Nephron (organoid): ENCODE data around the gene PAN3.

Source experiments
- H3K27ac Mint-ChIP-seq, 3 experiments: 2 replicates each; pipeline ENCODE4 v1.8.0; 2020; ENCODE audit warnings: mixed read lengths in 3 of 3, mild to moderate bottlenecking in 2 of 3, moderate library complexity in 1 of 3
- H3K27me3 Mint-ChIP-seq: 2 replicates; pipeline ENCODE4 v1.8.0; 2021; ENCODE audit warnings: low read depth, mild to moderate bottlenecking, moderate library complexity, mixed read lengths
- H3K36me3 Mint-ChIP-seq: 2 replicates; pipeline ENCODE4 v1.8.0; 2020; ENCODE audit warnings: low read depth, mixed read lengths
- H3K4me1 Mint-ChIP-seq: 2 replicates; pipeline ENCODE4 v1.8.0; 2020; ENCODE audit warnings: mixed read lengths
- H3K4me3 Mint-ChIP-seq, 3 experiments: 2 replicates each; pipeline ENCODE4 v1.8.0; 2020; ENCODE audit warnings: mild to moderate bottlenecking in 3 of 3, mixed read lengths in 3 of 3, moderate library complexity in 2 of 3
- H3K9me3 Mint-ChIP-seq: 2 replicates; pipeline ENCODE4 v1.8.0; 2020; ENCODE audit warnings: mixed read lengths
- TF ChIP-seq, protein P1 (sequence below), 3 experiments: fragments of 200-600 bp; sonication (generic); IDR thresholded peaks; one replicate each; pipeline ENCODE4 v1.5.0; 2021; ENCODE audit warnings: antibody characterized with exemption in 3 of 3; ENCODE audit not compliant: unreplicated experiment in 3 of 3

The PAN3 gene

DNA sequence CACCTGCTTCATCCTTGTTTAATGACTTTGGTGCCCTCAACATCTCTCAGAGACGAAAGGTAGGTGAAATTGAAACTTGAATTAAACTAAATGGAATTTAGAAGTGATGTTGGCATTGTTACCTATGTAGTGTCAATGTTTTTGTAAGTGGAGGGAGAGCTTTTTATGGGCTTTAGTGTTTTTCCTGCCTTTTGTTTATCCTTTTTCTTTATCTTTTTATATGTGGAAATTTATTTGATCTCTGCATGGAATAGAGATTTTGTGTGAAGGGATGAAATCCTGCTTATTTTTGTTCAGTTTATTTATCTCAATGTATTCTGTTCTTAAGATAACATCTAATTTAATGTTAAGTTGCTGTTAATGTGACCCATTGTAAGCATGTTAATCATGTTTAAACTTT, 39.5 kb downstream of the PAN3 start:
- H3K4me3 Mint-ChIP-seq: no peak overlapping the region
- peaks cover 39% of the 10 kb centered on the region for H3K36me3 Mint-ChIP-seq
- H3K4me1 Mint-ChIP-seq: no peaks in the 10 kb centered on the region
- TF ChIP-seq, protein P1, sequence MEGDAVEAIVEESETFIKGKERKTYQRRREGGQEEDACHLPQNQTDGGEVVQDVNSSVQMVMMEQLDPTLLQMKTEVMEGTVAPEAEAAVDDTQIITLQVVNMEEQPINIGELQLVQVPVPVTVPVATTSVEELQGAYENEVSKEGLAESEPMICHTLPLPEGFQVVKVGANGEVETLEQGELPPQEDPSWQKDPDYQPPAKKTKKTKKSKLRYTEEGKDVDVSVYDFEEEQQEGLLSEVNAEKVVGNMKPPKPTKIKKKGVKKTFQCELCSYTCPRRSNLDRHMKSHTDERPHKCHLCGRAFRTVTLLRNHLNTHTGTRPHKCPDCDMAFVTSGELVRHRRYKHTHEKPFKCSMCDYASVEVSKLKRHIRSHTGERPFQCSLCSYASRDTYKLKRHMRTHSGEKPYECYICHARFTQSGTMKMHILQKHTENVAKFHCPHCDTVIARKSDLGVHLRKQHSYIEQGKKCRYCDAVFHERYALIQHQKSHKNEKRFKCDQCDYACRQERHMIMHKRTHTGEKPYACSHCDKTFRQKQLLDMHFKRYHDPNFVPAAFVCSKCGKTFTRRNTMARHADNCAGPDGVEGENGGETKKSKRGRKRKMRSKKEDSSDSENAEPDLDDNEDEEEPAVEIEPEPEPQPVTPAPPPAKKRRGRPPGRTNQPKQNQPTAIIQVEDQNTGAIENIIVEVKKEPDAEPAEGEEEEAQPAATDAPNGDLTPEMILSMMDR (IDR thresholded peaks at IDR 0.05; ENCODE audit: unreplicated experiment in 3 of 3): no peak
- H3K27ac Mint-ChIP-seq: no peak overlapping the region
- no peaks in the 10 kb centered on the region for H3K27me3 Mint-ChIP-seq
- H3K9me3 Mint-ChIP-seq: no peaks in the 10 kb centered on the region

GRCh38 chr13:28179974-28180373, 41.6 kb downstream of the PAN3 start:
- H3K4me1 Mint-ChIP-seq: no peaks in the 10 kb centered on the region
- H3K9me3 Mint-ChIP-seq: no peaks in the 10 kb centered on the region
- H3K27ac Mint-ChIP-seq: no peak overlapping the region
- no peak overlapping the region for H3K4me3 Mint-ChIP-seq
- TF ChIP-seq, protein P1 (IDR thresholded peaks at IDR 0.05; ENCODE audit: unreplicated experiment in 3 of 3): no peak
- H3K27me3 Mint-ChIP-seq: no peaks in the 10 kb centered on the region
- peaks cover 36% of the 10 kb centered on the region for H3K36me3 Mint-ChIP-seq

GRCh38 chr13:28181413-28181812, 43.1 kb downstream of the PAN3 start:
- no peaks in the 10 kb centered on the region for H3K4me1 Mint-ChIP-seq
- no peaks in the 10 kb centered on the region for H3K27me3 Mint-ChIP-seq
- no peak overlapping the region for H3K27ac Mint-ChIP-seq
- TF ChIP-seq, protein P1 (IDR thresholded peaks at IDR 0.05; ENCODE audit: unreplicated experiment in 3 of 3): no peak
- no peak overlapping the region for H3K4me3 Mint-ChIP-seq
- no peaks in the 10 kb centered on the region for H3K9me3 Mint-ChIP-seq
- H3K36me3 Mint-ChIP-seq: peaks cover 31% of the 10 kb centered on the region

DNA sequence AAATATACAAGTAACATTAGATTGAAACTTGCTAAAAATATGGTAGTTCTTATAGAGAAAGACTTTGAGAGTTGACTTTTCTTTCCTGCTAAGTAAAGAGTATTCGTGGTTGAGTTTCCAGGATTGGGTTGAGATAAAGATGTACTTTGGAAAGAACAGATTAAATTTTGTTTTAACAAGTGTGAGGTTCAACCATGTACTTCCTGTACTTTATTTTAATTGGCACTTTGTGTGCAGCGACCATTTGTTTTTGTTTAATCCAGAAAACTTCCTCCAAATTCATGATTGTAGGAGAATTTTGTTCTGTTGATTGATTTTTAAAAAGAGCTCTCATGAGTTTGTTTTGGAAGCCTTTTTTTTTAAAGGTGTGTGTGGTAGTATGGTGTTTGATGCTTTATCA, 46.9 kb downstream of the PAN3 start:
- Mint-ChIP-seq H3K36me3 (peaks cover 18% of the 10 kb centered on the region), H3K27me3 (no peaks in the 10 kb centered on the region), H3K27ac (no peak overlapping the region), H3K9me3 (no peaks in the 10 kb centered on the region), H3K4me1 (no peaks in the 10 kb centered on the region), H3K4me3 (no peak overlapping the region)
- TF ChIP-seq, protein P1 (IDR thresholded peaks at IDR 0.05; ENCODE audit: unreplicated experiment in 3 of 3): no peak

DNA sequence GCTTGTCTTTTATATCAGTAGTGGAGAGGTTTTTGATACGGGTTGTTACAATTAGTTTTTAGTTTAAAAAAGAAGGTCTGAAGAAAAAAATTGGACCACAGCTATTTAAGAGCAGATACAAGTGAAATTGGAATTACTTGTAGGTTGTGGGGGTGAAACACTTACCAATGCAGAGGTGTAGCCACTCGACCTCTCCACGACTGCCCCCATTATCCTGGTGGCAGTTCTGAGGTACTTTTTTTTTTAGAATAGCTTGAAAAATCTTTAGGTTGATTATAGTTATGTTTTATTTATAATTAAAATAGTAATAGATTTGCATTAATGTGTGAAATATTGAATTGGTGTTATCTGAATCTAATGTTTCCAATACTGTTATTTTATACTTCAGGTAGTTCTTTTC, 60.7 kb downstream of the PAN3 start:
- Mint-ChIP-seq H3K4me1 (no peaks in the 10 kb centered on the region), H3K36me3 (peaks cover 35% of the 10 kb centered on the region), H3K4me3 (no peak overlapping the region), H3K27me3 (no peaks in the 10 kb centered on the region), H3K27ac (no peak overlapping the region), H3K9me3 (no peaks in the 10 kb centered on the region)
- TF ChIP-seq, protein P1 (IDR thresholded peaks at IDR 0.05; ENCODE audit: unreplicated experiment in 3 of 3): no peak

GRCh38 chr13:28204043-28204442, 65.7 kb downstream of the PAN3 start:
- peaks cover 50% of the 10 kb centered on the region for H3K36me3 Mint-ChIP-seq
- no peaks in the 10 kb centered on the region for H3K4me1 Mint-ChIP-seq
- no peak overlapping the region for H3K4me3 Mint-ChIP-seq
- no peak overlapping the region for H3K27ac Mint-ChIP-seq
- no peaks in the 10 kb centered on the region for H3K9me3 Mint-ChIP-seq
- TF ChIP-seq, protein P1 (IDR thresholded peaks at IDR 0.05; ENCODE audit: unreplicated experiment in 3 of 3): no peak
- H3K27me3 Mint-ChIP-seq: no peaks in the 10 kb centered on the region
